HG02610 (cell line): ENCODE data around the gene MAP2K5.

ENCODE experiments used
- ATAC-seq: cut with Tn5 transposase; IDR thresholded peaks from one replicate; pipeline ENCODE4 v1.9.1; 2021; ENCODE audit warnings: mild to moderate bottlenecking, moderate library complexity; ENCODE audit not compliant: unreplicated experiment

Gene MAP2K5

DNA sequence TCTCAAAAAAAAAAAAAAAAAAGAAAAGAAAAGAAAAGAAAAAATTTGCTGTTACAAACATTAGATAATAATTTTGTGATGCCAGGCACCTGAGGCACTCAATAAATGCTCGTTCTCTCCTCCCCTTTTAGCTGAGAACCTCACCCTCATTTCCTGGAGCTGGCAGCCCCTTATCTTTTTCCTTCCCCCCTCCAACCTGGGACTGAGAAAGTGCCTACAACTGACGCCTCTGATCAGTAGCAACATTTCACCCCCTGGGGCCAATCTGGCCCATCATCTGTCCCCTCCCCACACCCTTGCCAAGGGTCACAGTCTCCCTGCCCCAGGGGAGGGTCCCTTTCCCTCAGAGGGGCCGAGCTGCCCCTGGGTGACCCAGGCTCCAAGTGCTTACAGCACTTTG is 309.9 kb downstream of the MAP2K5 start:
- no peak for ATAC-seq

DNA sequence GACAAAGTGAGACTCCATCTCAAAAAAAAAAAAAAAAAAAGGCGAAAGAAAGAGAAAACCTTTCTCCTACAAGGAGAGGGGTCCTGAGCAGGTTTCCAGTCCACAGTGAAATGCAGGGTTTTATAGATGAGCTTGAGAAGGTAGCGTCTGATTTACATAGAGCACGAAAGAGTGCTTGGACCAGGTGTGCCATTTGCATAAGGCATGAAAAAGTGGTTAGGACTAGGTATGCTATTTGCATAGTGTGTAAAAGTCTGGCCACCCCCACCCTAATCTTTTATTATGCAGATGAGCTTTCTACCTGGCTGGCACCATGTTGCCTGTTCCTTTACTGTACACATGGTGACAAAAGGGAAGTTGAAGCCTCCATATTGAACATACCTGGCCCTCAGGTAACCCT is 311.0 kb downstream of the MAP2K5 start:
- ATAC-seq: no peak

DNA sequence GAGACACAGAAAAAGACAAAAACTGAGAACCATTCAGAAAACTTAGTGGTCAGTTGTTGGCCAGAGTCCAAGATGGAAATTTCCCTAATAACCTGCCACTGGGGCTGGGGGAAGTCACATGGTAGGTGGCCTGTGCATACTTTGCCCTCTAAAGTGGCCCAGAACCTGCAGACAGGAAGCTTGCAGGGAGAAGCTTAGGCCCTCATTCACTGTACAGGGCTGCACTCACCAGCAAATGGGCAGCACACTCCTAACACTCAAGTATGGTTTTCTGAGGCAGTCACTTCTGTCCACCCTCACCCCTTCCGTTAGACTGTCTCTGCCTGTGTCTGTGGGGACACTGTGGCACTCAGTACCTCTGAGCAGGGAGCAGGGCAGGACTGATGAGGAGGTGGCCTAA is 311.9 kb downstream of the MAP2K5 start:
- no peak for ATAC-seq

DNA sequence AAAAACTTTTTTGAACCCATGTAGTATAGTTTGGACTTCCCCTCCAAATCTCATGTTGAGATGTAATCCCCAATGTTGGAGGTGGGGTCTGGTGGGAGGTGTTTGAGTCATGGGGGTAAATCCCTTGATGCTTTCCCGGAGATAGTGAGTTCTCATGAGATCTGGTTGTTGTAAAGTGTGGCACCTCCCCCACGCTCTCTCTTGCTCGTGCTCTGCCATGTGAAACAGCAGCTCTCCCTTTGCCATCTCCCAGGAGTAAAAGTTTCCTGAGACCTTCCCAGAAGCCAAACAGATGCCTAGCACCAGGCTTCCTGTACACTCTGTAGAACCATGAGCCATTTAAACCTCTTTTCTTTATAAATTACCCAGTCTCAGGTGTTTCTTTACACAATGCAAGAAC is 313.3 kb downstream of the MAP2K5 start:
- ATAC-seq: no peak
